ENCODE data around the gene TCEA3. TPM values are rescaled to one million over a fixed set of nuclear protein-coding genes. Genes with fewer than 3 reads are reported as not detected.

Gene TCEA3
- total RNA-seq, 4 donors from 2014 or later, result 20.6 to 70.9 (median 27.8) TPM

GRCh38 chr1:23448846-23449245 is 24.3 kb upstream of the TCEA3 start:
- TF ChIP-seq, protein P1, sequence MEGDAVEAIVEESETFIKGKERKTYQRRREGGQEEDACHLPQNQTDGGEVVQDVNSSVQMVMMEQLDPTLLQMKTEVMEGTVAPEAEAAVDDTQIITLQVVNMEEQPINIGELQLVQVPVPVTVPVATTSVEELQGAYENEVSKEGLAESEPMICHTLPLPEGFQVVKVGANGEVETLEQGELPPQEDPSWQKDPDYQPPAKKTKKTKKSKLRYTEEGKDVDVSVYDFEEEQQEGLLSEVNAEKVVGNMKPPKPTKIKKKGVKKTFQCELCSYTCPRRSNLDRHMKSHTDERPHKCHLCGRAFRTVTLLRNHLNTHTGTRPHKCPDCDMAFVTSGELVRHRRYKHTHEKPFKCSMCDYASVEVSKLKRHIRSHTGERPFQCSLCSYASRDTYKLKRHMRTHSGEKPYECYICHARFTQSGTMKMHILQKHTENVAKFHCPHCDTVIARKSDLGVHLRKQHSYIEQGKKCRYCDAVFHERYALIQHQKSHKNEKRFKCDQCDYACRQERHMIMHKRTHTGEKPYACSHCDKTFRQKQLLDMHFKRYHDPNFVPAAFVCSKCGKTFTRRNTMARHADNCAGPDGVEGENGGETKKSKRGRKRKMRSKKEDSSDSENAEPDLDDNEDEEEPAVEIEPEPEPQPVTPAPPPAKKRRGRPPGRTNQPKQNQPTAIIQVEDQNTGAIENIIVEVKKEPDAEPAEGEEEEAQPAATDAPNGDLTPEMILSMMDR (IDR thresholded peaks at IDR 0.05), result no peak
- no peak for TF ChIP-seq POLR2A (IDR thresholded peaks at IDR 0.05)
- no peaks in the 10 kb centered on the region for H3K36me3 ChIP-seq
- no peak for DNase-seq
- H3K4me3 ChIP-seq, result no peak overlapping the region
- no peaks in the 10 kb centered on the region for H3K27me3 ChIP-seq
- no peak overlapping the region for H3K27ac ChIP-seq
- H3K4me1 ChIP-seq, result peaks cover 0 to 3% of the 10 kb centered on the region in 2 donors
- intact Hi-C loops (cut with DNase I; ENCODE audit: low total_unique reads), result no loop called here
- H3K9me3 ChIP-seq, result no peaks in the 10 kb centered on the region

GRCh38 chr1:23446661-23447310 is 22.2 kb upstream of the TCEA3 start:
- Histone ChIP-seq H3K27me3 (no peaks in the 10 kb centered on the region), H3K27ac (no peak overlapping the region), H3K36me3 (no peaks in the 10 kb centered on the region), H3K9me3 (no peaks in the 10 kb centered on the region), H3K4me3 (no peak overlapping the region), H3K4me1 (peaks cover 0 to 3% of the 10 kb centered on the region in 2 donors)
- TF ChIP-seq, protein P1 (IDR thresholded peaks at IDR 0.05), result no peak
- TF ChIP-seq POLR2A (IDR thresholded peaks at IDR 0.05), result no peak
- no peak for DNase-seq
- intact Hi-C loops (cut with DNase I; ENCODE audit: low total_unique reads), result no loop called here

GRCh38 chr1:23444596-23445390 is 20.2 kb upstream of the TCEA3 start:
- TF ChIP-seq POLR2A (IDR thresholded peaks at IDR 0.05), result no peak
- TF ChIP-seq, protein P1 (IDR thresholded peaks at IDR 0.05), result no peak
- peaks cover 0 to 3% of the 10 kb centered on the region in 2 donors for H3K4me1 ChIP-seq
- no peaks in the 10 kb centered on the region for H3K27me3 ChIP-seq
- H3K36me3 ChIP-seq, result no peaks in the 10 kb centered on the region
- intact Hi-C loops (cut with DNase I; ENCODE audit: low total_unique reads), result no loop called here
- no peaks in the 10 kb centered on the region for H3K9me3 ChIP-seq
- DNase-seq, result no peak
- H3K27ac ChIP-seq, result peak overlapping the region; percentile 70 to 76
- H3K4me3 ChIP-seq, result no peak overlapping the region

- Histone ChIP-seq H3K27me3 (no peaks in the 10 kb centered on the region), H3K4me3 (no peak overlapping the region), H3K36me3 (no peaks in the 10 kb centered on the region), H3K27ac (peak overlapping the region; percentile 70 to 76), H3K4me1 (peaks cover 0 to 3% of the 10 kb centered on the region in 2 donors), H3K9me3 (no peaks in the 10 kb centered on the region)
- TF ChIP-seq, protein P1 (IDR thresholded peaks at IDR 0.05), result no peak
- TF ChIP-seq POLR2A (IDR thresholded peaks at IDR 0.05), result no peak
- intact Hi-C loops (cut with DNase I; ENCODE audit: low total_unique reads), result no loop called here
- peak; percentile 84 to 90 for DNase-seq
These were observed 19.6 kb upstream of the TCEA3 start for GRCh38 chr1:23444104-23444533.

GRCh38 chr1:23442751-23443150 is 18.2 kb upstream of the TCEA3 start:
- TF ChIP-seq, protein P1 (IDR thresholded peaks at IDR 0.05), result no peak
- TF ChIP-seq POLR2A (IDR thresholded peaks at IDR 0.05), result no peak
- intact Hi-C loops (cut with DNase I; ENCODE audit: low total_unique reads), result no loop called here
- DNase-seq, result no peak
- Histone ChIP-seq H3K4me3 (no peak overlapping the region), H3K27ac (no peak overlapping the region), H3K9me3 (no peaks in the 10 kb centered on the region), H3K27me3 (no peaks in the 10 kb centered on the region), H3K36me3 (no peaks in the 10 kb centered on the region), H3K4me1 (peaks cover 0 to 3% of the 10 kb centered on the region in 2 donors)

All from uterus (tissue), 4 donors.